Activated CD4-positive, alpha-beta T cell treated with anti-CD3 and anti-CD28 coated beads for 1 hour (primary cell): Measurements from ENCODE around the gene SLC12A3.
"Not testable (repeated sequence)": the region's sequence is repeated elsewhere in the genome, so short reads cannot be mapped to it uniquely, and the experiment has no call there.

Source experiments
- DNase-seq: peaks from one replicate; pipeline ENCODE4 v3.0.0-alpha.2; 2020

The SLC12A3 gene

GRCh38 chr16:56870276-56870888 is 5.4 kb downstream of the SLC12A3 start:
- DNase-seq: no peak

GRCh38 chr16:56871172-56871593 is 6.2 kb downstream of the SLC12A3 start:
- DNase-seq: no peak

GRCh38 chr16:56872863-56873391 is 7.9 kb downstream of the SLC12A3 start:
- DNase-seq: no peak

- no peak for DNase-seq
These were observed 9.8 kb downstream of the SLC12A3 start for GRCh38 chr16:56874800-56875199.

- no peak for DNase-seq
These were observed 11.0 kb downstream of the SLC12A3 start for GRCh38 chr16:56876048-56876447.

GRCh38 chr16:56877486-56878182 is 12.6 kb downstream of the SLC12A3 start:
- DNase-seq: no peak

- no peak for DNase-seq
These were observed 13.4 kb downstream of the SLC12A3 start for GRCh38 chr16:56878282-56878854.

GRCh38 chr16:56879276-56879675 is 14.3 kb downstream of the SLC12A3 start:
- no peak for DNase-seq

- DNase-seq: no peak
These were observed 15.2 kb downstream of the SLC12A3 start for GRCh38 chr16:56880176-56880575.

- no peak for DNase-seq
These were observed 15.7 kb downstream of the SLC12A3 start for GRCh38 chr16:56880685-56881084.

- no peak for DNase-seq
These were observed 17.2 kb downstream of the SLC12A3 start for GRCh38 chr16:56882077-56882800.

- no peak for DNase-seq
These were observed 18.6 kb downstream of the SLC12A3 start for GRCh38 chr16:56883586-56883985.

- DNase-seq: no peak
These were observed 19.1 kb downstream of the SLC12A3 start for GRCh38 chr16:56884026-56884582.

- DNase-seq: not testable (repeated sequence)
These were observed 19.9 kb downstream of the SLC12A3 start for GRCh38 chr16:56884929-56885328.

GRCh38 chr16:56885446-56886162 is 20.6 kb downstream of the SLC12A3 start:
- DNase-seq: no peak

- no peak for DNase-seq
These were observed 21.3 kb downstream of the SLC12A3 start for GRCh38 chr16:56886296-56886695.

GRCh38 chr16:56886826-56887225 is 21.8 kb downstream of the SLC12A3 start:
- no peak for DNase-seq

- DNase-seq: no peak
These were observed 23.8 kb downstream of the SLC12A3 start for GRCh38 chr16:56888806-56889205.

- DNase-seq: no peak
These were observed 24.2 kb downstream of the SLC12A3 start for GRCh38 chr16:56889206-56889605.

- no peak for DNase-seq
These were observed 26.7 kb downstream of the SLC12A3 start for GRCh38 chr16:56891685-56892084.

GRCh38 chr16:56892705-56893104 is 27.7 kb downstream of the SLC12A3 start:
- DNase-seq: no peak

GRCh38 chr16:56894331-56894917 is 29.4 kb downstream of the SLC12A3 start:
- no peak for DNase-seq
